Stimulated activated naive CD8-positive, alpha-beta T cell treated with anti-CD3 and anti-CD28 coated beads, Interleukin-15, Interleukin-2, amounts not matched to agents 100 U/mL and 50 U/mL, for 24 hours (primary cell): ENCODE results near the gene ZNF276.

Experiments
- ATAC-seq: fragments of 150-1000 bp; cut with Tn5 transposase; one replicate; pipeline ENCODE4 v1.10.0; 2021
- DNase-seq: peaks from one replicate; pipeline ENCODE4 v3.0.0; 2021

The ZNF276 gene

GRCh38 chr16:89785523-89786155 lies 64.3 kb downstream of the ZNF276 start:
- ATAC-seq: no peak

DNA sequence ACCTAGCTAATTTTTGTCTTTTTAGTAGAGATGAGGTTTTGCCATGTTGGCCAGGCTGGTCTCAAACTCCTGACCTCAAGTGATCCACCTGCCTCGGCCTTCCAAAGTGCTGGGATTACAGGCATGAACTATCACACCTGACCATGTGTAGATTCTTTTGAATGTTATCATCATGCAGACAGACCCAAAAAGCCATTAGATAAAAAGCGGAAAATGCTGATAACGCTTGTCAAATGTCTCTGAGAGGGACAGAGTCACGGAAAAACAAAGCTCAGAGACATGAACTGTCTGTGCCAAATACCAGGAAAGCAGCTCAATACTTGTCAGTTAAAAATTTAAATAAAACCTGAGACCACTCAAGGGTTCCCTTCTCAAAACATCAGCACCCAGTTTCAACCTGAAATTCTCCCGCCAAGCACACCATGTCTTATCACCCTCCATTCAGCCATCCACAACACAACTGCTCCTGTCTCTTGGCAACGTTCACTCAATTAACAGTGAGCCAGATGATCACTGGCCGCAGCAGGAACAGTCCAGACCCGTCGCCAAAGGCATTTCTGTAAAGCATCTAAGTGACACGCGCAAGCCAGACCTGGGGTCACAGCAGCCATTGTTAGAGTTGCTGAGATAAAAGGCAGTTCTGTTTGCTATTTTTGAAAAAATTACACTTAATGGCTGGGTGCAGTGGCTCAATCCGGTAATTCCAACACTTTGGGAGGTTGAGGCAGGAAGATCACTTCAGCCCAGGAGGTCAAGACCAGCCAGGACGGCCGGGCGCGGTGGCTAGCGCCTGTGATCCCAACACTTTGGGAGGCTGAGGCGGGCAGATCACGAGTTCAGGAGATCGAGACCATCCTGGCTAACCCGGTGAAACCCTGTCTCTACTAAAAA lies 65.4 kb downstream of the ZNF276 start:
- DNase-seq (no peak), ATAC-seq (no peak)

More at GRCh38 chr16:89785523-89786155, 64.3 kb downstream of the ZNF276 start:
- no peak for DNase-seq

- ATAC-seq: no peak
- no peak for DNase-seq
Measured at GRCh38 chr16:89787365-89787805, 66.0 kb downstream of the ZNF276 start.
